NT2/D1 (cell line): ENCODE measurements around the gene ATG9A.

Experiments
- DNase-seq: peaks from one replicate; pipeline ENCODE4 v3.0.0-alpha.2; 2011; ENCODE audit warnings: low read depth, low spot score
- H3K27me3 ChIP-seq: 2 replicates; pipeline ENCODE4 v1.6.0; 2011; ENCODE audit warnings: mild to moderate bottlenecking; ENCODE audit not compliant: insufficient read length, insufficient read depth
- H3K36me3 ChIP-seq: 2 replicates; pipeline ENCODE4 v1.6.1; 2011; ENCODE audit warnings: mild to moderate bottlenecking, low read length, mixed read lengths; ENCODE audit not compliant: insufficient read depth, insufficient read length
- H3K4me1 ChIP-seq: 2 replicates; pipeline ENCODE4 v1.5.1; 2011; ENCODE audit not compliant: insufficient read depth, insufficient read length
- H3K4me3 ChIP-seq: 2 replicates; pipeline ENCODE4 v1.5.1; 2011; ENCODE audit warnings: low read depth; ENCODE audit not compliant: insufficient read length
- H3K9ac ChIP-seq: 2 replicates; pipeline ENCODE4 v1.6.0; 2011; ENCODE audit warnings: low read depth; ENCODE audit not compliant: insufficient read length
- H3K9me3 ChIP-seq: 2 replicates; pipeline ENCODE4 v1.5.1; 2011; ENCODE audit warnings: mild to moderate bottlenecking, low read length; ENCODE audit not compliant: insufficient read depth
- SUZ12 ChIP-seq: IDR thresholded peaks from 2 replicates; pipeline ENCODE4 v1.6.1; 2011; ENCODE audit not compliant: insufficient read length, insufficient read depth; ENCODE audit errors: extremely low read depth
- YY1 ChIP-seq: IDR thresholded peaks from 2 replicates; pipeline ENCODE4 v1.6.1; 2011; ENCODE audit not compliant: insufficient read length, insufficient read depth
- ZNF274 ChIP-seq: IDR thresholded peaks from 2 replicates; pipeline ENCODE4 v1.6.1; 2011; ENCODE audit warnings: mild to moderate bottlenecking, low read depth, low read length

ATG9A gene

DNA sequence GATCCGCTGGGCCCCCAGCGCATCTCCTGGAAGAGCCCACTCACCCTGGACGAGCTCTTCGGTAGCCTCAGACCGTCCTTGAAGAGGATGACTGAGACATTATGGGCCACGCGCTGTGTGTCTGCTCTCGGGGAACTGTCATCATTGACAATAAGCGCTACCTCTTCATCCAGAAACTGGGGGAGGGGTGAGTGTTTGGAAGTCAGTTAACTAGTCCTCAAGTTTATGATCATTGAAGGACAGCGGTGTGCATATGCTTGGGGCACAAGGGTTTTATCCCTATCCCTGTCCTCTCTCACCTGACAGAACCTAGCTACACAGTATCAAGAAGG, 16.4 kb upstream of the ATG9A start:
- Histone ChIP-seq H3K36me3 (peaks cover 45% of the 10 kb centered on the region), H3K9me3 (no peaks in the 10 kb centered on the region), H3K4me3 (peak overlapping the region; percentile 97), H3K9ac (peak overlapping the region; percentile 98), H3K4me1 (peaks cover 14% of the 10 kb centered on the region), H3K27me3 (no peaks in the 10 kb centered on the region)
- no peak for TF ChIP-seq ZNF274
- no peak for TF ChIP-seq SUZ12
- no peak for TF ChIP-seq YY1
- DNase-seq: no peak

DNA sequence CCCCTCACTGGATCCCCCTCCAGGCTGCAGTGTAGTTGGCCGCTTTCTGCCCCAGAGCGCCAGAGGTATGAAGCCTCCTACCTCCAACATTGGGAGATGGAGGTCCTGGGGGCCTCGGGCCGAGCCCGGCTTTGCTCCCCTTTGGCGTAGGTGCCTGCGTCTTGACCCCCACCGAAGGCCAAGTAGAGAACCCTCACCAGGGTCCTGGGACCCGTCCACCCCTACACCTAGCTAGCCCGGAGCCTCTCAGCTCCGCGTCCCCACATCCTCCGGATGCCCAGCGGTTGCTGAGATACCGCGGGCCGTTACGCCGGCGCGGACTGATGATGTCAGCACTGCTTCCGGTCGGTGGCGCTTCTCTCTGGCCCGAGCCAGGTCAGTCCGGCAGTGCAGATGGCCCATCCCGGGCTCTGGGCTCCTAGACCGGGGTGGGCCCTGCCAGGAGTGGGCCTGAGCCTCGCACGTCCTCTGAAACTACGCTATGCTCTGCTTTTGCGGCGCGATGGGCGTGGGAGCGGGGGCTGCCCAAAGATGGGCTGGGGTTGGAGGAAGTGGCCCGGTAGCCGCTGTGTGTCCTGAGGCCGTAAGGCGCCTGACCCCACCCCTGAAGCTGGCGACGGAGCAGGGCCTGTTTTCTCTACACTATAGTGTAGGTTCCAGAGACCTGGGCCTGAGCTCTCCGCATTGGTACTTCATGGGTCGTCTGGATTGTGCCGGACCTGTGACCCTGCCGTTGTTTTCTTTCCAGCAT, 15.9 kb upstream of the ATG9A start, which contains the start of the genes GLB1L and STK16:
TSS of gene GLB1L (minus strand) at position 297 of the 751 bp plus-strand sequence. CDS start 1,871 bp downstream, outside the sequence.
TSS of gene STK16 (plus strand) at position 332 of the 751 bp plus-strand sequence. CDS start 521 bp downstream, outside the sequence.
- Histone ChIP-seq H3K4me1 (peaks cover 14% of the 10 kb centered on the region), H3K27me3 (no peaks in the 10 kb centered on the region), H3K36me3 (peaks cover 40% of the 10 kb centered on the region), H3K4me3 (peak within 1 kb of the TSS; percentile 97), H3K9me3 (no peaks in the 10 kb centered on the region), H3K9ac (peak within 1 kb of the TSS; percentile 98)
- TF ChIP-seq YY1 (no peak), ZNF274 (no peak), SUZ12 (no peak)
- peak; percentile 90 for DNase-seq

DNA sequence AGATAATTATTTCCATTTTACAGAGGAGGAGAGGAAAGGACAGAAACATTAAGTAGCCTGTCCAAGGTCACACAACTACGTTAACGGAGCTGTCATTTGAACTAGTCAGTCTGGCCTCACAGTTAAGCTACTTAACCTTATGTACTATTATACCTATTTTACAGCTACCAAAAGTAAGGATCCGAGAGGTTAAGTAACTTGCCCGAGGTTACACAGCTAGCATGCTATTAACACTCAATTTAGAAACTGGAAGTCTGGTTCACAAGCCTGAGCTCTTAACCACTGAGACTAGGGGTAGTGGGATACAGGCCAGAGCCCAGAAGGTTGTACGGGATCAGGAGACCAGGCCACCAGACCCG, 15.3 kb upstream of the ATG9A start:
- H3K4me3 ChIP-seq: peak overlapping the region; percentile 97
- peaks cover 39% of the 10 kb centered on the region for H3K36me3 ChIP-seq
- peaks cover 13% of the 10 kb centered on the region for H3K4me1 ChIP-seq
- DNase-seq: no peak
- no peaks in the 10 kb centered on the region for H3K27me3 ChIP-seq
- peak overlapping the region; percentile 98 for H3K9ac ChIP-seq
- no peak for TF ChIP-seq YY1
- no peak for TF ChIP-seq ZNF274
- no peak for TF ChIP-seq SUZ12
- no peaks in the 10 kb centered on the region for H3K9me3 ChIP-seq

DNA sequence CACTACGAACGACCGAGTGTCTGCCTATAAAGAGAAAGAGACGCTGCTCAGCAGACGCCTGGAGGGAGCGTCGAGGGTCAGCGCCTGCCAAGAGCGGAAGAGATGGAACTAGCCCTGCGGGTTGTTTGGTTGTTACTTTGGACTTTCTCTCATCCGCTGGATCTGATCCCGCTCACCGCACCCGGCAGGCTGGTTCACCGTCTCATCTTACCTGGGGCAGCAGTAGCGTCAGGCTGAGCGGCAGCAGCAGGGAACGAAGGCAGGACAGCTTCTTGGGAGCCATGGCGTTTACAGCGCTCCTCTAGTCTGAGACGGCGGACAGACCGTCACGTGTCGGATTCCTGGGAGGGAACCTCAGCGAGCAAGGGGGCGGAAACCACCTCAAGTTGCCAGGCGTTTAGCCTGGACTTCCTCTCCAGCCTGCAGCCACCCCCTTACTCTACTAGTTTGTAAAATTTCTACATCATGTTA, 13.9 kb upstream of the ATG9A start:
- TF ChIP-seq ZNF274 (no peak), YY1 (no peak), SUZ12 (no peak)
- H3K27me3 ChIP-seq: no peaks in the 10 kb centered on the region
- no peak overlapping the region for H3K9ac ChIP-seq
- no peaks in the 10 kb centered on the region for H3K9me3 ChIP-seq
- peaks cover 4% of the 10 kb centered on the region for H3K4me1 ChIP-seq
- H3K36me3 ChIP-seq: peaks cover 36% of the 10 kb centered on the region
- no peak overlapping the region for H3K4me3 ChIP-seq
- no peak for DNase-seq

DNA sequence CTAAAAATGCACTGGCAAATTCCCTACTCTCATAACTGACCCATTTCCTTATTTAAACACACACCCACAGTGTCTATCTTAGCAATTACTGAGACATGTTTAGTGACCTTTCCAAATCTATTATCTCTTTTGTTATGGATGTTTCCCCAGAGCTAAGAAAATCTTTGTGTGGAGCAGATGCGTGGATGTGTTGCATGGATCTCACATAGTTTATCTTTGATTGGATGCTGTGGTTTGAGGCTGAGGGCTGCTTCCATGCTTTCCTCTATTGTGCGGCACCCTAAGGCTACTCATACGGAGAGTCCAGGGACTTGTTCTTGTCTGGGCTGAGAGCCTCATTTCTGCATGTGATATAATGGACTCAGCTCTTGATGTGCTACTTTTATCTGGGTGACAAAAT, 4.9 kb upstream of the ATG9A start:
- Histone ChIP-seq H3K4me1 (no peaks in the 10 kb centered on the region), H3K4me3 (no peak overlapping the region), H3K36me3 (peaks cover 77% of the 10 kb centered on the region), H3K9me3 (no peaks in the 10 kb centered on the region), H3K27me3 (no peaks in the 10 kb centered on the region), H3K9ac (no peak overlapping the region)
- TF ChIP-seq SUZ12: no peak
- no peak for DNase-seq

DNA sequence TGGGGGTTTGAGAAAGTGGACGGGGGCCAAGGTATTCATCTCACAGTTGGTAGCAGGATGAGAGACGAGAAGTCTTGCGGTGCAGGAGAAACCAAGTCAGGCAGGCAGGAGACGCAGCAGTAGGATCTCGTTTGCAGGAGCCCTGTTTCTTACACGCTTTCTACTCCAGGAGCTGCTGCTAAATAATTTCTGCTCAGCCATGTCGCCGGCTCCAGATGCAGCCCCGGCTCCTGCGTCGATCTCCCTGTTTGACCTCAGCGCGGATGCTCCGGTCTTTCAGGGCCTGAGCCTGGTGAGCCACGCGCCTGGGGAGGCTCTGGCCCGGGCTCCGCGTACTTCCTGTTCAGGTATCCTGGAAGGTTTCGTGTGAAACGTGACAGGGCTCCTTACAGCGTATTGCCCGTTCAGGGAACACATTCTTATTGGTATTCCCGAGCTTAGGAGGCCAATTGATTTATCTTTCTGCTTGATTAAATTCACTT, 664 bp upstream of the ATG9A start:
- DNase-seq: no peak
- Histone ChIP-seq H3K9me3 (no peaks in the 10 kb centered on the region), H3K36me3 (peaks cover 62% of the 10 kb centered on the region), H3K27me3 (no peaks in the 10 kb centered on the region), H3K4me3 (peak overlapping the region; percentile 81), H3K4me1 (peaks cover 7% of the 10 kb centered on the region), H3K9ac (peak overlapping the region; percentile 97)
- TF ChIP-seq YY1: no peak
- no peak for TF ChIP-seq ZNF274
- no peak for TF ChIP-seq SUZ12

DNA sequence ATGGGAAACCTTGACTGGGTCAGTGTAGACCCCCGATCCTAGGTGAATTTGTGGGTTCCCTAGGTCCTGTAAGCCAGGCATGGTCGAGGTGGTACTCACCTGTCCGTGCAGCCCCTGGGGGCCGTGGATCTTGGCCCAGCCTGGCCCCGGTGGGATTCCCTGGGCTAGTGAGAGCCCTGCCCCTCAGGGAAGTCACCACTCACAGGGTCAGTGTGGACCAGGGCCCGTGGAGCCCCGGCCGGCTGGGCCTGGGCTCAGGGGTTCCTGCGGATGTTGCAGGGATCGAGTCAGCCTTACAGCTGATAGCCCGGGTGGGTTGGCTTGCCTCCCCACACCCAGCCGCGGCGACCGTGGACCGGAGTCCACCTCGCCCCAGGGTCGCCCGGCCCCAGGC, 528 bp downstream of the ATG9A start:
- no peaks in the 10 kb centered on the region for H3K9me3 ChIP-seq
- TF ChIP-seq ZNF274: no peak
- no peak for TF ChIP-seq YY1
- TF ChIP-seq SUZ12: no peak
- H3K4me1 ChIP-seq: peaks cover 7% of the 10 kb centered on the region
- H3K4me3 ChIP-seq: peak overlapping the region; percentile 81
- no peak for DNase-seq
- H3K36me3 ChIP-seq: peaks cover 62% of the 10 kb centered on the region
- H3K9ac ChIP-seq: peak overlapping the region; percentile 97
- H3K27me3 ChIP-seq: no peaks in the 10 kb centered on the region
